Activated CD4-positive, alpha-beta T cell treated with anti-CD3 and anti-CD28 coated beads for 4 hours (primary cell): ENCODE data around the gene WSB1.
"Not testable (repeated sequence)": the region's sequence is repeated elsewhere in the genome, so short reads cannot be mapped to it uniquely, and the experiment has no call there.

Source experiments
- DNase-seq, 2 donors: peaks; one replicate each; pipeline ENCODE4 v3.0.0-alpha.2; 2020

The WSB1 gene

GRCh38 chr17:27293898-27294688 lies at the start of gene WSB1:
Gene WSB1, plus strand, starts transcription at chr17:27294114. Its CDS starts 282 bp downstream, at chr17:27294396.
- DNase-seq: peak; percentile 89 to 90

- no peak for DNase-seq
These were observed 49.3 kb upstream of the WSB1 start for GRCh38 chr17:27244491-27245223.

GRCh38 chr17:27245230-27245696 lies 48.7 kb upstream of the WSB1 start:
- peak; percentile 24 to 25 for DNase-seq

GRCh38 chr17:27246537-27246936 lies 47.4 kb upstream of the WSB1 start:
- DNase-seq: no peak

- no peak for DNase-seq
These were observed 46.6 kb upstream of the WSB1 start for GRCh38 chr17:27247071-27247957.

- no peak for DNase-seq
These were observed 46.0 kb upstream of the WSB1 start for GRCh38 chr17:27247958-27248342.

GRCh38 chr17:27250791-27251190 lies 43.1 kb upstream of the WSB1 start:
- DNase-seq: not testable (repeated sequence)

- DNase-seq: not testable (repeated sequence)
These were observed 39.1 kb upstream of the WSB1 start for GRCh38 chr17:27254802-27255201.

- no peak for DNase-seq
These were observed 37.5 kb upstream of the WSB1 start for GRCh38 chr17:27256225-27257030.

GRCh38 chr17:27257031-27257357 lies 36.9 kb upstream of the WSB1 start:
- DNase-seq: no peak

GRCh38 chr17:27259356-27259755 lies 34.6 kb upstream of the WSB1 start:
- no peak for DNase-seq

GRCh38 chr17:27263386-27263785 lies 30.5 kb upstream of the WSB1 start:
- DNase-seq: no peak

- DNase-seq: no peak
These were observed 29.7 kb upstream of the WSB1 start for GRCh38 chr17:27264068-27264812.

GRCh38 chr17:27265333-27265732 lies 28.6 kb upstream of the WSB1 start:
- DNase-seq: no peak

- DNase-seq: no peak
These were observed 27.7 kb upstream of the WSB1 start for GRCh38 chr17:27266228-27266627.

GRCh38 chr17:27268394-27269085 lies 25.4 kb upstream of the WSB1 start:
- no peak for DNase-seq

GRCh38 chr17:27269201-27269600 lies 24.7 kb upstream of the WSB1 start:
- no peak for DNase-seq

GRCh38 chr17:27269974-27270373 lies 23.9 kb upstream of the WSB1 start:
- DNase-seq: no peak

GRCh38 chr17:27276653-27277156 lies 17.2 kb upstream of the WSB1 start:
- no peak for DNase-seq

GRCh38 chr17:27279132-27279531 lies 14.8 kb upstream of the WSB1 start:
- not testable (repeated sequence) for DNase-seq

- no peak for DNase-seq
These were observed 13.4 kb upstream of the WSB1 start for GRCh38 chr17:27280527-27280926.
